Right lobe of liver (tissue), 4 donors: ENCODE measurements around the gene CYBRD1.

Source experiments
- CTCF ChIP-seq, 4 donors: fragments of 200-600 bp in 3 of 4; fragments of 450-650 bp in 1 of 4; IDR thresholded peaks; one replicate each; pipeline versions ENCODE4 v1.5.1 to v1.8.0; 2016 to 2022; ENCODE audit warnings: antibody characterized with exemption in 4 of 4, mild to moderate bottlenecking in 2 of 4
- POLR2A ChIP-seq: fragments of 450-650 bp; IDR thresholded peaks from one replicate; pipeline ENCODE4 v1.6.1; 2017; ENCODE audit warnings: antibody characterized with exemption, mild to moderate bottlenecking
- donor health status: DM: no; HTN: no; CAD: no.
- donor health status: DM: no; HTN: no; CAD: no.
- donor health status: DM: no; HTN: yes; CAD: no.

GRCh38 chr2:171547720-171548119 is 25.4 kb downstream of the CYBRD1 start:
- TF ChIP-seq CTCF (IDR thresholded peaks at IDR 0.05) (no peak), POLR2A (no peak)
